HG03460 (cell line): ENCODE measurements around the gene WDPCP.
"Not testable (repeated sequence)": the region's sequence is repeated elsewhere in the genome, so short reads cannot be mapped to it uniquely, and the experiment has no call there.

Experiments used
- ATAC-seq: cut with Tn5 transposase; IDR thresholded peaks from one replicate; pipeline ENCODE4 v1.9.1; 2021; ENCODE audit not compliant: unreplicated experiment

Gene WDPCP

GRCh38 chr2:63270717-63271116 is 317.6 kb downstream of the WDPCP start:
- no peak for ATAC-seq

- no peak for ATAC-seq
These were observed 319.3 kb downstream of the WDPCP start for GRCh38 chr2:63268946-63269345.

DNA sequence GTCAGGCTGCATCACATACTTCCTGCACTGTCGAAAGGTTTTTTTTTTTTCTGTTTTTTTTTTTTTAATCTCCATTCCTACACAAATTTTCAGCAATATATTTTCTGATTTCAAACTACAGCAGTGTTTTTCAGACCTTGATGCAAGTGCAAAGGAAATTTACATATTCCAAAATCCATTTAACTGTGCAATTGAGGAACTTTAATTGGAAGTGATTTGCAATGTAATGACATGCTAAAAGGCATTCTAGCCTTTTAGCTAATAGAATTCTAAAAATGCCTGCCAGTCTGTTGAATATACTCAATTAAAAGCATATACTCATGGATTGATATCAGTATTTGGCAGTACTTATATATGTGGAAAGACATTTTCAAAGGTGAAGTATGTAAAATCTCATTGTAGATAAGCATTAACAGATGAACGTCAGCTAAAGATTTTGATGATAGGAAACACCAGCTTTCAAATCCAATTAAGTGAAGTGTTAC is 327.1 kb downstream of the WDPCP start:
- ATAC-seq: no peak

DNA sequence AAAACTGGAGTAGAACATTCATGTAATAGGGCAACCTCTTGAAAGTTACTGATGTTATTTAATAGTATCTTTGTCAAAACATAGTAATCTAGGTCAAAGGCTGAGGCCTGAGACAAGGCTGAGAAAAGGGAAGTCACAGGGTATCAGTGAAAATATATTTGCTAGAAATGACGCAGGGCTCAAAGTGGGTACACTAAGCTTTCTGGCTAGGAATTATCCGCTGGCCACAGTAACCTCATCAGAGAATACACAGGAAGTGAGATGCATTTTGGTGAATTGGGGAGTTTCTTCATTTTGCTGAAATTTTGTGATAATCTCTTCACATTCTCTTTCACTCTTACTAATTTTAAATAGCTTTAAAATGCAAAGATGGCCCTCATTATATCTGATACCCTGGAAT is 330.8 kb downstream of the WDPCP start:
- ATAC-seq: no peak

- ATAC-seq: no peak
These were observed 339.1 kb downstream of the WDPCP start for GRCh38 chr2:63249161-63249560.

- no peak for ATAC-seq
These were observed 345.5 kb downstream of the WDPCP start for GRCh38 chr2:63242747-63243146.

DNA sequence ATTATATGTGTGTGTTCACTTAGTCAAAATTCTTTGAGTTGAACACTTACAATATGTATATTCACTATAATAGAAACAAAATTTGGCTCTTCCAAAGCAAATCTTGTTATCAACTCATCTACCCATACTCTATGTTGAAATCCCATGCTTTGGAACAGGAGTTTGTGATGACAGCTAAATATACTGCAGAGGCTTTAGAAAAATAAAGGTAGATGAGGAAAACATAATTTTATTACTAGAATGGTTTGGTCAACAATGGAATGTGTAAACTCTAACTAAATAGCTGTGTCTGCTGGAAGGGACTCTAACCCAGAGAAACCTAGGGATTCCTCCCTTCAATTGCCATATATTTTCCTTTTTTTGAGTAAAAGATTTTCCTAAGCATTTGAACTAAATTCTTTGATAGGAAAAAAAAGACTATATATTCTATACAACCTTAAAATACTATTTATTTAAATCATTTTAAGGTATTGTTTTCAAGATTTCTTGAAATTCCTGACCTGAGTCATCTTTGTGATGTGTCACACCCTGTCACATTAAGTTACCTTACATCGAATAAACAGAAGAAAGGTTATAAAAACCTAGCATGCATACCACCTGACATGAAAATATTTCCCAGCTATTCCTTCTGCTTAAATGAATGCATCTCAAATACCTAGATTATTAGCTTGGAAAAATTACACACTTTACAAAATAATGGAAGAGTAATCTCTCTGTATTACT is 362.2 kb downstream of the WDPCP start:
- ATAC-seq: no peak

- no peak for ATAC-seq
These were observed 369.3 kb downstream of the WDPCP start for GRCh38 chr2:63218800-63219526.

DNA sequence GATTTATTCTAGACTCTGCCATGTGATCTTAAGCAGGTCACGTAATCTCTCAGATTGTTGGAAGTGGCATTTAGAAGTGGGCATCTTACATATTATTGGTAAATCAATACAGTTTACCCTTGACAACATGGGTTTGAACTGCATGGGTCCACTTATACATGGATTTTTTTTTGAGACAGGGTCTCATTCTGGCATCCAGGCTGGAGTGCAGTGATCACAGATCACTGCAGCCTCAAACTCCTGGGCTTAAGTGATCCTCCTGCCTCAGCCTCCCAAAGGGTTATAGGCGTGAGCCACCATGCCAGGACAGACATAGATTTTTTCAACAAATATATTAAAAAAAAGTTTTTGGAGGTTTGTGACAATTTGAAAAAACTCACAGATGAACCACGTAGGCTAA is 393.0 kb downstream of the WDPCP start:
- ATAC-seq: no peak

DNA sequence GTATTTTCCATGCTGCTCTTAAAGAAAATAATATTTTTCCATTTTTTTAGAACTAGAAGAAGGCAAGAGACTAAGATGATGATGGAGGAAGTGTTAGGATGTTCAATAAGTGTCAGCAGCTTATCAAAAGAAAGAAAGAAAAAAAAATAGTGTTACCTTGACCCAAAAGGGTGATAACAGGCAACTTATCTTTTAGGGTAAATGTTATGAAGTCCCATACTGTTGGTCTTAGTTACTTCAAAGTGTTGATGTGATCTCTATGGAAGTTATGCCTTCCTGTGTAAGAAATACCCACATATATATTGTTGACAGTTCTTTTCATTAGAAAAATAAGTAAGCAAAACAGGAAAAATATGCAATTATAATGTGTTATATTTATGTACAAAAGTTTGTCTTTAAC is 394.1 kb downstream of the WDPCP start:
- ATAC-seq: no peak

- ATAC-seq: no peak
These were observed 395.1 kb downstream of the WDPCP start for GRCh38 chr2:63192889-63193774.

GRCh38 chr2:63192169-63192888 is 395.9 kb downstream of the WDPCP start:
- no peak for ATAC-seq

- ATAC-seq: no peak
These were observed 399.3 kb downstream of the WDPCP start for GRCh38 chr2:63189026-63189425.

GRCh38 chr2:63186331-63186730 is 401.9 kb downstream of the WDPCP start:
- ATAC-seq: no peak

DNA sequence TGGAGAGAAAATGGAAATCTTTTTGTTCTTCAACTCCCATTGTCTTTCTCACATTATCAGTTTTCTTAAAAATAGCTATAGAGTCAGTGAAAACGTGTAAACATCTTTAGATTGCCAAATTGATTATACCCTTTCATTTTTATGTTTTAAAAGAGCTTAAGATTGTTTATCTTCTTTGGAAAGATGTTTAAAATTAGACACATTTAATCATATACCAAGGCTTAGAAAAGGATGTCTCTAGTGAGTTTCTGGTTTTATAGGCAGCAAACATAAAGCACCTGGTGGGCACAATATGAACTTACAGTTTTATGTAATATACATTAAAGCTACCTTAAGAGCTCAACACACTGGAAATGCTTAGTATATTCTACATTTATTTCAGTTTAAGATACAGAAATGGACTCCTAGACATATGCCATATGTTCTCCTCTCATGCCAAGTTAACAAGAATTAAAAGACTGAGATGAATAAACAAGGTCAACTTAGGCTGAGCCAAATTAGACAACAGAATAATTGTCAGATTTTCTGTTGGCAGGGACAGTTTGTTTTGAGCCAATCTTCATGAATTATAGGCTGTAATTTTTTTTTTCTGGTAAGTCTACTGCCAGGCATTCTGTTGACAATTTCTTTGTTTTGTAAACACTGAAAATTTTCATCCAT is 425.0 kb downstream of the WDPCP start:
- no peak for ATAC-seq

DNA sequence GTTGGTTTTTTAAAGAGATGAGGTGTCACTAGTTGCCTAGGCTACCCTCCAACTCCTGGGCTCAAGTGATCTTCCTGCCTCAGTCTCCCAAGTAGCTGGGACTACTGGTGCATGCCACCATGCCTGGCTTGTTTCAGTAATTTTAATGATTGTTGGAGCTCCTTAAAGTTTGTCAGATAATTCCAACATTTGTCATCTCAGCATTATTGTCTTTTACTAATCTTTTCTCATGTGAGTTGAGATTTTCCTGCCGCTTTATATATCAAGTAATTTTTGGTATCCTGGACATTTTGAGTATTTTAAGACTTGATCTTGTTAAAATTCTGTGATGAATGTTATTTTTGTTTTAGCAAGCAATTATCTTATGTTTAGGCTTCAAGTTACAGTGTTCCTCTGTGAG is 429.0 kb downstream of the WDPCP start:
- no peak for ATAC-seq

- ATAC-seq: not testable (repeated sequence)
These were observed 451.6 kb downstream of the WDPCP start for GRCh38 chr2:63136683-63137082.

DNA sequence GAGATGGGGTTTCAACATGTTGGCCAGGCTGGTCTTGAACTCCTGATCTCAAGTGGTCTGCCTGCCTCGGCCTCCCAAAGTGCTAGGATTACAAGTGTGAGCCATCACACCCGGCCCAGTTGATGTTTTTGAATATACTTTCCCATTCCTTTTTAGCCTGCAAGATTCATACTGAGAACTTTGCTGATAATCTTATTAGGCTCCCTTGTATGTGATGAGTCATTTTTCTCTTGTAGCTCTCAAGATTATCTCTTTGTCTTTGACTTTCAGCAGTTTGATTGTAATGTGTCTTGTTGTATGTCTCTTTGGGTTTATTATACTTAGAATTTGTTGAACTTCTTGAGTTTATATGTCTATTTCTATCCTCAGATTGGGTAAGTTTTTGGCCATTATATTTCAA is 456.3 kb downstream of the WDPCP start:
- no peak for ATAC-seq

DNA sequence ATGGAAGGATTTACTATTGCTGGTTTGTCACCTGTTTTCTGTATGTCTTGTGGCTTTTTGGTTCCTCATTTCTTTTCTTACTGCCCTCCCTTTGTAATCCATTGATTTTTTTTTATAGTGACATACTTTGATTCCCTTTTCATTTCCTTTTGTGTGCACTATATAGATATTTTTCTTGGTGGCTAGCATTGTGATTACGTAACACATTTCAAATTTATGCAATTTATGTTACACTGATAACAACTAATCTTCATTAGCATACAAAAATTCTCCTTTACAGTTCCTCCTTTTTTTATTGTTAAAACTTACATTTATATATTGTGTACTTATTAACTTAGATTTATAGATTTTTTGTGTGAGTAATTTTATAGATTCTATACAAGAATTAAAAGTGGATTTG is 457.1 kb downstream of the WDPCP start:
- no peak for ATAC-seq

DNA sequence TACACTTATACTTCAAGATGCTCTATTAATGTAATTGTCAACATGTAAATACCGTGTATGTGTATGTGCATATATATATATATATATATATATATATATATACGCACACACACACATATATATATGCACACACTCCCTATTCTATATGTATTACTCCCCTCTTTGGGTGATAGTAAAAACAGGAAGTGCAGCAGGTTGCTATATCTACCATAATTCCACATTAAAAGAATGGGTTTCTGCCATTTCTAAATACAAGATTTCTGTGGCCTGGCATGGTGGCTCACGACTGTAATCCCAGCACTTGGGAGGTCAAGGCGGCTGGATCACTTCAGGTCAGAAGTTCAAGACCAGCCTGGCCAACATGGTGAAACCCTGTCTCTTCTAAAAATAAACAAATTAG is 460.7 kb downstream of the WDPCP start:
- no peak for ATAC-seq
